ENCODE results near the gene OLFML1. TPM values are rescaled to one million over a fixed set of nuclear protein-coding genes. Genes with fewer than 3 reads are reported as not detected.

OLFML1 gene
- total RNA-seq = under 1 TPM in 1 of 2 donors, not detected in 1; under 0.01 TPM

GRCh38 chr11:7485186-7486097 is at the start of gene OLFML1:
Gene OLFML1, plus strand, starts transcription at chr11:7485506. Its CDS starts 370 bp downstream, at chr11:7485876.

GRCh38 chr11:7513234-7514098 is 28.2 kb downstream of the OLFML1 start, which contains the start of gene PPFIBP2:
Gene PPFIBP2, plus strand, starts transcription at chr11:7513999. Its CDS starts 35,477 bp downstream, at chr11:7549476.

Other genes starting within 250 kb of the OLFML1 start
- under 1 TPM in 1 of 2 donors, not detected in 1; under 0.01 TPM for gene SYT9, start 233.6 kb upstream of the OLFML1 start, total RNA-seq
- gene PPFIBP2, start 28.5 kb downstream of the OLFML1 start, total RNA-seq = 10 to 100 TPM; 17.9 to 21.6 TPM
- 10 to 100 TPM; 17.6 to 27.9 TPM for gene CYB5R2, start 188.0 kb downstream of the OLFML1 start, total RNA-seq
- not detected for gene OVCH2, start 221.0 kb downstream of the OLFML1 start, total RNA-seq

Measured in melanocyte of skin (primary cell).